ENCODE results near the gene TMEM266. TPM values are rescaled to one million over a fixed set of nuclear protein-coding genes. Genes with fewer than 3 reads are reported as not detected.

The TMEM266 gene
- total RNA-seq, 1 donor: under 0.01 TPM

- H3K4me3 ChIP-seq (ENCODE audit: low read depth, low read length): no peak overlapping the region
- TF ChIP-seq CTCF (IDR thresholded peaks at IDR 0.05; ENCODE audit: insufficient read depth, low read depth, low read length): peak; percentile 89
- DNase-seq (ENCODE audit: low read depth): peak; percentile 72
These were observed 131.2 kb downstream of the TMEM266 start for GRCh38 chr15:76190751-76191538.

GRCh38 chr15:76191539-76192244 is 131.9 kb downstream of the TMEM266 start:
- no peak for TF ChIP-seq CTCF (IDR thresholded peaks at IDR 0.05; ENCODE audit: insufficient read depth, low read depth, low read length)
- no peak for DNase-seq (ENCODE audit: low read depth)
- H3K4me3 ChIP-seq (ENCODE audit: low read depth, low read length): no peak overlapping the region

GRCh38 chr15:76192715-76193114 is 132.9 kb downstream of the TMEM266 start:
- TF ChIP-seq CTCF (IDR thresholded peaks at IDR 0.05; ENCODE audit: insufficient read depth, low read depth, low read length): no peak
- H3K4me3 ChIP-seq (ENCODE audit: low read depth, low read length): no peak overlapping the region
- DNase-seq (ENCODE audit: low read depth): no peak

- H3K4me3 ChIP-seq (ENCODE audit: low read depth, low read length): no peak overlapping the region
- DNase-seq (ENCODE audit: low read depth): peak; percentile 25
- no peak for TF ChIP-seq CTCF (IDR thresholded peaks at IDR 0.05; ENCODE audit: insufficient read depth, low read depth, low read length)
These were observed 134.1 kb downstream of the TMEM266 start for GRCh38 chr15:76193934-76194333.

- H3K4me3 ChIP-seq (ENCODE audit: low read depth, low read length): no peak overlapping the region
- no peak for TF ChIP-seq CTCF (IDR thresholded peaks at IDR 0.05; ENCODE audit: insufficient read depth, low read depth, low read length)
- no peak for DNase-seq (ENCODE audit: low read depth)
These were observed 135.9 kb downstream of the TMEM266 start for GRCh38 chr15:76195506-76196268.

GRCh38 chr15:76196269-76197231 is 136.8 kb downstream of the TMEM266 start:
- no peak for TF ChIP-seq CTCF (IDR thresholded peaks at IDR 0.05; ENCODE audit: insufficient read depth, low read depth, low read length)
- H3K4me3 ChIP-seq (ENCODE audit: low read depth, low read length): no peak overlapping the region
- peak; percentile 98 for DNase-seq (ENCODE audit: low read depth)

Measured in fibroblast of villous mesenchyme (primary cell).